Natural killer cell (primary cell): Measurements from ENCODE around the gene SLC6A18. TPM values are rescaled to one million over a fixed set of nuclear protein-coding genes. Genes with fewer than 3 reads are reported as not detected.

Experiments used
- ATAC-seq, 3 donors: fragments of 150-1000 bp in 2 of 3; fragments of 200-7000 bp in 1 of 3; cut with Tn5 transposase; 1 replicate in 1 of 3; 2 replicates in 2 of 3; pipeline ENCODE4 v1.10.0; 2021; ENCODE audit warnings: mild to moderate bottlenecking in 2 of 3, moderate library complexity in 2 of 3
- DNase-seq, 2 donors: peaks; one replicate each; pipeline versions ENCODE4 v3.0.0 to v3.0.0-alpha.2; 2013 to 2021; ENCODE audit warnings: mixed read lengths in 1 of 2
- H3K27ac ChIP-seq: one replicate; pipeline ENCODE4 v1.5.1; 2013; ENCODE audit warnings: mild to moderate bottlenecking, low read length
- H3K27me3 ChIP-seq: one replicate; pipeline ENCODE4 v1.6.1; 2013; ENCODE audit warnings: low read length; ENCODE audit not compliant: control insufficient read depth, insufficient read depth
- H3K36me3 ChIP-seq: one replicate; pipeline ENCODE4 v1.6.1; 2013; ENCODE audit warnings: low read length; ENCODE audit not compliant: control insufficient read depth, insufficient read depth
- H3K4me1 ChIP-seq: one replicate; pipeline ENCODE4 v1.6.1; 2013; ENCODE audit warnings: low read length; ENCODE audit not compliant: control insufficient read depth, insufficient read depth
- H3K4me3 ChIP-seq: one replicate; pipeline ENCODE4 v1.5.1; 2013; ENCODE audit warnings: low read length
- H3K9me3 ChIP-seq: one replicate; pipeline ENCODE4 v1.6.1; 2013; ENCODE audit warnings: low read length; ENCODE audit not compliant: control insufficient read depth, insufficient read depth
- H3K27ac Mint-ChIP-seq, 2 donors: one replicate each; pipeline ENCODE4 v1.8.0; 2022; ENCODE audit warnings: mild to moderate bottlenecking in 2 of 2, mixed read lengths in 2 of 2, moderate library complexity in 1 of 2
- H3K27me3 Mint-ChIP-seq, 2 donors: one replicate each; pipeline ENCODE4 v1.8.0; 2022; ENCODE audit warnings: low read depth in 2 of 2, mixed read lengths in 2 of 2
- H3K36me3 Mint-ChIP-seq: one replicate; pipeline ENCODE4 v1.8.0; 2022; ENCODE audit warnings: mixed read lengths
- H3K4me1 Mint-ChIP-seq, 2 donors: one replicate each; pipeline ENCODE4 v1.8.0; 2022; ENCODE audit warnings: mixed read lengths in 2 of 2
- H3K4me3 Mint-ChIP-seq: one replicate; pipeline ENCODE4 v1.8.0; 2022; ENCODE audit warnings: mild to moderate bottlenecking, moderate library complexity, mixed read lengths
- H3K9me3 Mint-ChIP-seq, 2 donors: one replicate each; pipeline ENCODE4 v1.8.0; 2022; ENCODE audit warnings: mixed read lengths in 2 of 2
- CTCF ChIP-seq: fragments of 200-600 bp; IDR thresholded peaks from one replicate; pipeline ENCODE4 v1.8.0; 2022; ENCODE audit warnings: antibody characterized with exemption
- WGBS: methylation state at CpG from one replicate; pipeline ENCODE4 v1.1.7; 2013; ENCODE audit warnings: missing lambda C conversion rate; ENCODE audit not compliant: insufficient coverage; 5-methylcytosine and 5-hydroxymethylcytosine counted together
- intact Hi-C: fragments of 100-400 bp; cut with micrococcal nuclease; formaldehyde crosslinking; loops from one replicate; pipeline ENCODE4 v1.14.2; 2022
- total RNA-seq, 4 donors: library from RNA; stranded (reverse); fragments of 120-200 nt in 1 of 4; gene quantifications; one replicate each; pipeline versions ENCODE4 v1.2.3 to v1.2.4, GENCODE V29; 2013 to 2022

Gene SLC6A18
- total RNA-seq, 3 donors from 2014 or later (not counting 1 experiment from before 2014, with no cell fraction given): not detected

- peaks cover 2% of the 10 kb centered on the region for H3K27me3 ChIP-seq
- Mint-ChIP-seq H3K27ac (no peak overlapping the region), H3K36me3 (no peaks in the 10 kb centered on the region), H3K9me3 (no peaks in the 10 kb centered on the region), H3K4me3 (no peak overlapping the region), H3K27me3 (peaks cover 0 to 3% of the 10 kb centered on the region in 2 donors), H3K4me1 (no peaks in the 10 kb centered on the region)
- H3K4me1 ChIP-seq: no peaks in the 10 kb centered on the region
- DNase-seq (no peak), ATAC-seq (no peak)
- 63% methylated on average over 33 of the region's 33 CpGs for WGBS
- no peak for TF ChIP-seq CTCF
- no peak overlapping the region for H3K4me3 ChIP-seq
- H3K36me3 ChIP-seq: no peaks in the 10 kb centered on the region
- H3K27ac ChIP-seq: no peak overlapping the region
- H3K9me3 ChIP-seq: no peaks in the 10 kb centered on the region
- intact Hi-C loops: no loop called here
These were observed 18.4 kb downstream of the SLC6A18 start for GRCh38 chr5:1243487-1244130.

- Mint-ChIP-seq H3K27me3 (peaks cover 0 to 6% of the 10 kb centered on the region in 2 donors), H3K4me1 (no peaks in the 10 kb centered on the region), H3K36me3 (no peaks in the 10 kb centered on the region), H3K4me3 (no peak overlapping the region), H3K9me3 (no peaks in the 10 kb centered on the region), H3K27ac (no peak overlapping the region)
- Histone ChIP-seq H3K4me3 (no peak overlapping the region), H3K27me3 (peaks cover 2% of the 10 kb centered on the region), H3K36me3 (no peaks in the 10 kb centered on the region), H3K9me3 (no peaks in the 10 kb centered on the region), H3K4me1 (no peaks in the 10 kb centered on the region), H3K27ac (no peak overlapping the region)
- no peak for ATAC-seq
- intact Hi-C loops: no loop called here
- no peak for TF ChIP-seq CTCF
- no peak for DNase-seq
- 77% methylated on average over 21 of the region's 21 CpGs for WGBS
These were observed 19.1 kb downstream of the SLC6A18 start for GRCh38 chr5:1244255-1244654.

GRCh38 chr5:1244976-1245375 is 19.8 kb downstream of the SLC6A18 start:
- WGBS: 62% methylated on average over 10 of the region's 10 CpGs
- Mint-ChIP-seq H3K36me3 (no peaks in the 10 kb centered on the region), H3K27me3 (peaks cover 2 to 6% of the 10 kb centered on the region in 2 donors), H3K4me1 (no peaks in the 10 kb centered on the region), H3K4me3 (no peak overlapping the region), H3K9me3 (no peaks in the 10 kb centered on the region), H3K27ac (no peak overlapping the region)
- Histone ChIP-seq H3K9me3 (no peaks in the 10 kb centered on the region), H3K4me3 (no peak overlapping the region), H3K27ac (no peak overlapping the region), H3K4me1 (no peaks in the 10 kb centered on the region), H3K36me3 (no peaks in the 10 kb centered on the region), H3K27me3 (peaks cover 2% of the 10 kb centered on the region)
- intact Hi-C loops: no loop called here
- TF ChIP-seq CTCF: no peak
- ATAC-seq (no peak), DNase-seq (no peak)
